Activated CD8-positive, alpha-beta memory T cell treated with anti-CD3 and anti-CD28 coated beads, Interleukin-2, amount 10 ng/mL, durations not matched to agents 7 days and 5 days (primary cell): Measurements from ENCODE around the gene RAB8A. TPM values are rescaled to one million over a fixed set of nuclear protein-coding genes. Genes with fewer than 3 reads are reported as not detected.

ENCODE experiments used
- ATAC-seq: fragments of 150-1000 bp; cut with Tn5 transposase; one replicate; pipeline ENCODE4 v1.10.0; 2021; ENCODE audit warnings: moderate library complexity
- CTCF ChIA-PET: fragments of 350-600 bp; sonication (Branson Sonifier 250); formaldehyde crosslinking; loops from one replicate; lab custom pipeline; 2021; ENCODE audit warnings: antibody characterized with exemption; lab: Charles Lee
- DNase-seq: peaks from one replicate; pipeline ENCODE4 v3.0.0-alpha.2; 2020
- H3K27ac Mint-ChIP-seq: one replicate; pipeline ENCODE4 v1.8.0; 2021; ENCODE audit warnings: mild to moderate bottlenecking, mixed read lengths
- H3K27me3 Mint-ChIP-seq: one replicate; pipeline ENCODE4 v1.8.0; 2021; ENCODE audit warnings: mixed read lengths
- H3K36me3 Mint-ChIP-seq: one replicate; pipeline ENCODE4 v1.8.0; 2021; ENCODE audit warnings: mild to moderate bottlenecking, mixed read lengths
- H3K4me1 Mint-ChIP-seq: one replicate; pipeline ENCODE4 v1.8.0; 2021; ENCODE audit warnings: mixed read lengths
- H3K4me3 Mint-ChIP-seq: one replicate; pipeline ENCODE4 v1.8.0; 2021; ENCODE audit warnings: mild to moderate bottlenecking, moderate library complexity, mixed read lengths
- H3K9me3 Mint-ChIP-seq: one replicate; pipeline ENCODE4 v1.8.0; 2022; ENCODE audit warnings: low read depth, mixed read lengths
- total RNA-seq, 2 experiments: library from RNA; stranded (reverse); gene quantifications; one replicate each; pipeline ENCODE4 v1.2.3, GENCODE V29; 2021

Gene RAB8A
- total RNA-seq, 2 experiments from 2014 or later, result 204 to 271 TPM

GRCh38 chr19:16142032-16142580 lies 30.4 kb downstream of the RAB8A start:
- Mint-ChIP-seq H3K27me3 (no peaks in the 10 kb centered on the region), H3K36me3 (peaks cover 41% of the 10 kb centered on the region), H3K27ac (peak overlapping the region; percentile 100), H3K4me1 (peaks cover 63% of the 10 kb centered on the region), H3K4me3 (no peak overlapping the region), H3K9me3 (peaks cover 5% of the 10 kb centered on the region)
- DNase-seq (no peak), ATAC-seq (no peak)
- CTCF ChIA-PET, result interaction anchor here (0.6 to 2.6 kb wide), 8 partner anchors 23 to 100 kb away, joined by 3 to 13 read pairs (median 4); partner anchors contain the start of gene FAM32A

DNA sequence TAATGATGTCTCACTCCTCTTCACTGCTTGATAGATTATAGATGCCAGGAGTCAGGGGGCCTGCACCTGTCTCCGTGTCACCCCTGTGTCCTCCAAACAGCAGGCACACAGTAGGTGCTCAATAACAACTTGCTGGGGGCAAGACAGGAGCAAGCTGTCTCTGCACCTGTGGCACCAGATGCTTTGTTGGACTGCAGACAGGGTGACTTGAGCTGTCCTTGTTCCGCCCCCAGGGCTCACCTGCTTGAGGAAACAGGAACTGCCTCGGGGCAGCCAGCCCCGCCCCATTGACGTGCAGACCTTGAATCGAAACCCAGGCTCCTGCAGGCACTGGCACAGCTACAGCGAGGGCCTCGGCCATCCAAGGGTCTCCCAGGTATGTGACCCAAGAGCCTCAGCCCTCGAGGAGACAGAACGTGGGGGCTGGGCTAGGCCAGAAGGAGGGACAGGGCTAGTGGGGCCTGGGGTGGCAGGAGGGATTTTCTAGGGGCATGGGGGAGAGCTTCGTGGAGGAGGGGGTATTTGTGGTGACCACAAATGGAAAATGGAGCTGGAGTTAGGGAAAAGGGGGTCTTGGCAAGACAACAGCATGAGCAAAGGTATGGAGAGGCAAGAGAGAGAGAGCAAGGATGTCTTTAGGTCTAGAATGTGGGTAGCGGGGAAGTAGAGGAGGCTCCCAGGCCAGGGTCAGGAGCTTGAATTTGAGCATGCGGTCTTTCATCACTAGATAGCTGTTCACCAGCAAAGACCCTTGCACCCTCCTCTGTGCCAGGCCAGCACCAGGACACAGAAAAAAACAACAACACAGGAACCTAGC lies 31.9 kb downstream of the RAB8A start, which contains the start of gene HSH2D:
HSH2D (plus strand) TSS at position 287 of the 817 bp plus-strand sequence. CDS start 5,066 bp downstream, outside the sequence.
- peak within 1 kb of the TSS; percentile 98 for H3K4me3 Mint-ChIP-seq
- H3K36me3 Mint-ChIP-seq, result peaks cover 46% of the 10 kb centered on the region
- H3K4me1 Mint-ChIP-seq, result peaks cover 71% of the 10 kb centered on the region
- H3K27me3 Mint-ChIP-seq, result no peaks in the 10 kb centered on the region
- peak; percentile 93 for ATAC-seq
- CTCF ChIA-PET, result interaction anchor here (0.6 to 4.0 kb wide), 20 partner anchors 9 to 102 kb away, joined by 3 to 34 read pairs (median 5); partner anchors contain the start of genes FAM32A, RAB8A and TPM4
- DNase-seq, result peak; percentile 96
- H3K27ac Mint-ChIP-seq, result peak within 1 kb of the TSS; percentile 100
- peaks cover 2% of the 10 kb centered on the region for H3K9me3 Mint-ChIP-seq

GRCh38 chr19:16144216-16144581 lies 32.5 kb downstream of the RAB8A start:
- Mint-ChIP-seq H3K27ac (peak overlapping the region; percentile 100), H3K36me3 (peaks cover 50% of the 10 kb centered on the region), H3K9me3 (peaks cover 2% of the 10 kb centered on the region), H3K27me3 (no peaks in the 10 kb centered on the region), H3K4me1 (peaks cover 71% of the 10 kb centered on the region), H3K4me3 (peak overlapping the region; percentile 98)
- no peak for DNase-seq
- peak; percentile 7 for ATAC-seq
- CTCF ChIA-PET, result interaction anchor here (0.6 to 4.0 kb wide), 21 partner anchors 9 to 572 kb away, joined by 3 to 34 read pairs (median 4); partner anchors contain the start of genes FAM32A, RAB8A and TPM4

GRCh38 chr19:16146112-16146511 lies 34.4 kb downstream of the RAB8A start:
- H3K4me1 Mint-ChIP-seq, result peaks cover 69% of the 10 kb centered on the region
- no peak for ATAC-seq
- CTCF ChIA-PET, result interaction anchor here (1.2 to 4.0 kb wide), 5 partner anchors 27 to 104 kb away, joined by 3 to 34 read pairs (median 14); partner anchors contain the start of gene RAB8A

GRCh38 chr19:16148443-16149229 lies 36.9 kb downstream of the RAB8A start:
- CTCF ChIA-PET, result interaction anchor here (1.1 to 1.7 kb wide), 5 partner anchors 31 to 107 kb away, joined by 3 to 6 read pairs (median 4); no protein-coding TSS in a partner anchor
- Mint-ChIP-seq H3K9me3 (no peaks in the 10 kb centered on the region), H3K36me3 (peaks cover 75% of the 10 kb centered on the region), H3K27me3 (no peaks in the 10 kb centered on the region), H3K4me3 (peak overlapping the region; percentile 34), H3K27ac (peak overlapping the region; percentile 74), H3K4me1 (peaks cover 65% of the 10 kb centered on the region)
- DNase-seq (no peak), ATAC-seq (no peak)

More at GRCh38 chr19:16146112-16146511, 34.4 kb downstream of the RAB8A start:
- peak overlapping the region; percentile 100 for H3K27ac Mint-ChIP-seq
- DNase-seq, result no peak
- peaks cover 2% of the 10 kb centered on the region for H3K9me3 Mint-ChIP-seq
- H3K36me3 Mint-ChIP-seq, result peaks cover 61% of the 10 kb centered on the region
- peak overlapping the region; percentile 98 for H3K4me3 Mint-ChIP-seq
- no peaks in the 10 kb centered on the region for H3K27me3 Mint-ChIP-seq

DNA sequence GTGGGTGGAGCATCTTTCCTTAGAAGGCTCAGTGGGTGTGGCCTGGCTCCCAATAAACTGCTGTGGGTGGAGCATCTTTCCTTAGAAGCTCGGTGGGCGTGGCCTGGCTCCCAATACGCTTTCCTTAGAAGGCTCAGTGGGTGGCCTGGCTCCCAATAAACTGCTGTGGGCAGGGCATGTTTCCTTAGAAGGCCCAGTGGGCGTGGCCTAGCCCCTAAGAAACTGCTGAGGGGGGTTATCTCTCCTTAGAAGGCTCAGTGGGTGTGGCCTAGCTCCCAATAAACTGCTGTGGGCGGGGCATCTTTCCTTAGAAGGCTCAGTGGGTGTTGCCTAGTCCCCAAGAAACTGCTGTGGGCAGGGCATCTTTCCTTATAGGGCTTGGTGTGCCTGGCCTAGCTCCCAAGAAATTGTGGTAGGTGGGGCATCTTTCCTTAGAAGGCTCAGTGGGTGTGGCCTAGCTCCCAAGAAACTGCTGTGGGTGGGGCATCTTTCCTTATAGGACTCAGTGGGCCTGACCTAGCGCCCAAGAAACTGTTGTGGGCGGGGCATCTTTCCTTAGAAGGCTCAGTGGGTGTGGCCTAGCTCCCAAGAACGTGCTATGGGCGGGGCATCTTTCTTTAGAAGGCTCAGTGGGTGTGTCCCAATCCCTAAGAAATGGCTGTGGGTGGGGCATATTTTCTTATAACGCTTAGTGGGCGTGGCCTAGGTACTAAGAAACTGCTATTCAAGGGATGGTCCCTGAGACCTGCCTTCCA lies 42.1 kb downstream of the RAB8A start:
- peaks cover 84% of the 10 kb centered on the region for H3K36me3 Mint-ChIP-seq
- peaks cover 61% of the 10 kb centered on the region for H3K4me1 Mint-ChIP-seq
- CTCF ChIA-PET, result interaction anchor here (0.6 to 1.6 kb wide), 7 partner anchors 10 to 112 kb away, joined by 3 to 6 read pairs (median 4); partner anchors contain the start of genes FAM32A, HSH2D and TPM4
- H3K27ac Mint-ChIP-seq, result peak overlapping the region; percentile 32
- H3K9me3 Mint-ChIP-seq, result no peaks in the 10 kb centered on the region
- peak; percentile 40 for ATAC-seq
- no peak overlapping the region for H3K4me3 Mint-ChIP-seq
- no peaks in the 10 kb centered on the region for H3K27me3 Mint-ChIP-seq
- DNase-seq, result peak; percentile 66

- H3K9me3 Mint-ChIP-seq, result no peaks in the 10 kb centered on the region
- CTCF ChIA-PET, result interaction anchor here (1.0 to 1.4 kb wide), 2 partner anchors 11 to 44 kb away, joined by 3 to 4 read pairs; partner anchors contain the start of gene HSH2D
- peaks cover 54% of the 10 kb centered on the region for H3K4me1 Mint-ChIP-seq
- H3K36me3 Mint-ChIP-seq, result peaks cover 76% of the 10 kb centered on the region
- H3K4me3 Mint-ChIP-seq, result no peak overlapping the region
- ATAC-seq, result no peak
- no peak for DNase-seq
- H3K27ac Mint-ChIP-seq, result peak overlapping the region; percentile 5
- no peaks in the 10 kb centered on the region for H3K27me3 Mint-ChIP-seq
Measured at GRCh38 chr19:16154557-16154956, 42.9 kb downstream of the RAB8A start.

- no peak overlapping the region for H3K4me3 Mint-ChIP-seq
- DNase-seq (no peak), ATAC-seq (no peak)
- H3K9me3 Mint-ChIP-seq, result no peaks in the 10 kb centered on the region
- H3K27ac Mint-ChIP-seq, result peak overlapping the region; percentile 42
- peaks cover 51% of the 10 kb centered on the region for H3K4me1 Mint-ChIP-seq
- CTCF ChIA-PET, result interaction anchor here (1.0 to 1.2 kb wide), 2 partner anchors 11 to 43 kb away, joined by 3 read pairs; partner anchors contain the start of genes AP1M1 and HSH2D
- H3K27me3 Mint-ChIP-seq, result no peaks in the 10 kb centered on the region
- peaks cover 72% of the 10 kb centered on the region for H3K36me3 Mint-ChIP-seq
Measured at GRCh38 chr19:16155128-16155527, 43.4 kb downstream of the RAB8A start.

DNA sequence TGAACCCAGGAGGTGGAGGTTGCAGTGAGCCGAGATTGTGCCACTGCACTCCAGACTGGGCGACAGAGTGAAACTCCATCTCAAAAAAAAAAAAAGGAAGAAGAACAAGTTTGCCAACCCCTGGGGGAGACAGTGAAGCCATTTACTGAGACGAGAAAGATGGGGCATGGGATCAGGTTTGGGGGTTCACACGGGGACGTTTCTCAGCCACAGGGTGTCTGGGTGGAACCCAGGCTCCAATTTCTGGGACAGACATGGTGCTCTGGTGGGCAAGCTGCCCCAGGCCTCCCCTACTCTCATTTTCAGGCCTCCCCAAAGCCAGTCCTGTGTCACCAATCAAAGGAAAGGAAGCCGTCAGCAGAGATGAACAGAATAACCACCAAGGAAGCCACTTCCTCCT lies 45.2 kb downstream of the RAB8A start:
- Mint-ChIP-seq H3K27me3 (no peaks in the 10 kb centered on the region), H3K4me3 (no peak overlapping the region), H3K4me1 (peaks cover 60% of the 10 kb centered on the region), H3K9me3 (no peaks in the 10 kb centered on the region), H3K27ac (no peak overlapping the region), H3K36me3 (peaks cover 61% of the 10 kb centered on the region)
- CTCF ChIA-PET, result interaction anchor here (1.0 kb wide), 1 partner anchor 13 kb away, joined by 3 read pairs; the partner anchor contains the start of gene HSH2D
- DNase-seq (no peak), ATAC-seq (no peak)

DNA sequence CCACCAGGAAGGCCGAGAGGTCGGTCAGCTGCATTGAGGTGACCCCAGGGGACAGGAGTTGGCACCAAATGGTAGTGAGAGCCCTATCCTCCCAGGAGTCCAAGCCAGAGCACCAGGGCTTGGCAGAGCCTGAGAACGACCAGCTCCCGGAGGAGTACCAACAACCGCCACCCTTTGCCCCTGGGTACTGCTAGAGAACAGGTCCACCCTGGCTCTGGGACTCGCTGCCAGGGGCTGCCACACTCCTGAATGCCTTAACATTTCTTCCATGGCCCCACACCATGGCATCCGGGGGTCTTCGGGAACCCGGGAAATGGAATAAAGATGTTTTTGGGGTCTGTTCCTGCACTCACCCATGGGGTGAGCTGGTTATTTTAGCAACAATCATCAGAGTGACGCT lies 45.9 kb downstream of the RAB8A start:
- DNase-seq (no peak), ATAC-seq (no peak)
- Mint-ChIP-seq H3K4me3 (no peak overlapping the region), H3K27me3 (no peaks in the 10 kb centered on the region), H3K36me3 (peaks cover 57% of the 10 kb centered on the region), H3K9me3 (no peaks in the 10 kb centered on the region), H3K4me1 (peaks cover 58% of the 10 kb centered on the region), H3K27ac (no peak overlapping the region)
- CTCF ChIA-PET, result no interaction called here

DNA sequence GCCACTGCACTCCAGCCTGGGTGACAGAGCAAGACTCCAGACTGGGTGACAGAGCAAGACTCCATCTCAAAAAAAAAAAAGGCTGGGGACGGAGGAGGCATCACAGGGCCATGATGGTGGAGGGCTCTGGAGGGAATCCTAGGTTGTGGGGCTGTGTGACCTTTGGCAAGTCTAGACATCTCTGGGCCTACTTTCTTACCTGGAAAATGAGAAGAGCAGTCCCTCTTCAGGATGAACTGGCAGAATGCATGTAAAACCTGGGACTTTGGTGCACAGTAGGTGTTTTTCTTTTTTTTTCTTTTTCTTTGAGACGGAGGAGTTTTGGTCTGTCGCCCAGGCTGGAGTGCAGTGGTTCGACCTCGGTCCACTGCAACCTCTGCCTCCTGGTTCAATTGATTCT lies 48.0 kb downstream of the RAB8A start:
- H3K27ac Mint-ChIP-seq, result peak overlapping the region; percentile 26
- no peaks in the 10 kb centered on the region for H3K9me3 Mint-ChIP-seq

GRCh38 chr19:16160445-16160942 lies 48.8 kb downstream of the RAB8A start:
- H3K27me3 Mint-ChIP-seq, result no peaks in the 10 kb centered on the region

More for the DNA sequence above, 48.0 kb downstream of the RAB8A start:
- Mint-ChIP-seq H3K36me3 (peaks cover 37% of the 10 kb centered on the region), H3K27me3 (no peaks in the 10 kb centered on the region), H3K4me3 (no peak overlapping the region), H3K4me1 (peaks cover 39% of the 10 kb centered on the region)
- ATAC-seq (no peak), DNase-seq (no peak)
- CTCF ChIA-PET, result no interaction called here

More at GRCh38 chr19:16160445-16160942, 48.8 kb downstream of the RAB8A start:
- H3K27ac Mint-ChIP-seq, result peak overlapping the region; percentile 59
- ATAC-seq, result peak; percentile 4
- CTCF ChIA-PET, result no interaction called here
- H3K9me3 Mint-ChIP-seq, result no peaks in the 10 kb centered on the region
- peaks cover 31% of the 10 kb centered on the region for H3K4me1 Mint-ChIP-seq
- DNase-seq, result no peak
- no peak overlapping the region for H3K4me3 Mint-ChIP-seq
- peaks cover 29% of the 10 kb centered on the region for H3K36me3 Mint-ChIP-seq
